Esophagus squamous epithelium (tissue), 4 donors: ENCODE measurements around the gene PIAS4.

Source experiments
- CTCF ChIP-seq, 6 experiments: fragments of 450-650 bp in 4 of 6; fragments of 200-600 bp in 2 of 6; sonication (generic) in 2 of 6; IDR thresholded peaks; one replicate each; pipeline ENCODE4 v1.5.1; 2016 to 2019; ENCODE audit warnings: antibody characterized with exemption in 6 of 6, mild to moderate bottlenecking in 4 of 6, moderate library complexity in 4 of 6
- POLR2A ChIP-seq, 4 donors: fragments of 450-650 bp; IDR thresholded peaks; one replicate each; pipeline ENCODE4 v1.6.1; 2017; ENCODE audit warnings: antibody characterized with exemption in 4 of 4, mild to moderate bottlenecking in 4 of 4, moderate library complexity in 3 of 4

GRCh38 chr19:3975144-3975543 lies 32.4 kb upstream of the PIAS4 start:
- no peak for TF ChIP-seq CTCF (IDR thresholded peaks at IDR 0.05)
- no peak for TF ChIP-seq POLR2A (IDR thresholded peaks at IDR 0.05)
